GM21576 (cell line): Measurements from ENCODE around the gene COX6B2.
"Not testable (repeated sequence)": the region's sequence is repeated elsewhere in the genome, so short reads cannot be mapped to it uniquely, and the experiment has no call there.

ENCODE experiments used
- ATAC-seq: cut with Tn5 transposase; IDR thresholded peaks from one replicate; pipeline ENCODE4 v1.9.1; 2021; ENCODE audit warnings: mild to moderate bottlenecking, moderate library complexity; ENCODE audit not compliant: unreplicated experiment

The COX6B2 gene

DNA sequence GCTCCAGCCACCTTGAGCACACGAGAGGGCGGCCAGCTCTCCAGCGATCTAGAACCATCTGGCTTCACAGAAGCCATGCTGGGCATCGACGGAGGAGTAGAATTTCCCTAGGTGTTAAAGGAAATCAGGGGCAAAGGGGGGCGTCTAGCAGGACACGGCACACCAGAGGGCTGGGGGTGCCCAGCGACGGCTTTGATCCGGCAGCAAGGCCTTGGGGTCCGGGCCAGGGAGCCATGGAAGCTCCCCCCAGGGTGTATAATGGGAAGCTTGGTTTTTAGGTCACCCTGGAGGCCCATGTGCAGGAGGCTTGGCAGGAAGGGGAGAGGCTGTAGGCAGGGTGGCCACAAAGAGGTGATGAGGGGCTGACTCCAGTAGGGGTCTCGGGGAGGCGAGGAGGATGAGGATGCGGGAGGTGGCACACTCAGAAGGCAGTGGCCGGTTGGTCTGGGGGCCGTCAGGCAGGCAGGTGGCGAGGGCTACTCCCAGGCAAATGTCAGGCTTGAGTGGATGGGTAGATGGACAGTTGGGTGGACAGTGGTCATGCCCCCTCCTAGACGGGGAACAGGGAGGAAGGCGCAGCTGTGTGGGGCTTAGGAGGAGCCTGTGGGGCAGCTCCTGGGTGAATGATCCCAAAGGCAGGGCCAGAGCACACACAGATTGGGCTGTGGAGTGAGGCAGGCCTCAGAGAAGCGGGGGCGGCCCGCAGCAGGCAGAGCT, 9.3 kb downstream of the COX6B2 start:
- no peak for ATAC-seq

DNA sequence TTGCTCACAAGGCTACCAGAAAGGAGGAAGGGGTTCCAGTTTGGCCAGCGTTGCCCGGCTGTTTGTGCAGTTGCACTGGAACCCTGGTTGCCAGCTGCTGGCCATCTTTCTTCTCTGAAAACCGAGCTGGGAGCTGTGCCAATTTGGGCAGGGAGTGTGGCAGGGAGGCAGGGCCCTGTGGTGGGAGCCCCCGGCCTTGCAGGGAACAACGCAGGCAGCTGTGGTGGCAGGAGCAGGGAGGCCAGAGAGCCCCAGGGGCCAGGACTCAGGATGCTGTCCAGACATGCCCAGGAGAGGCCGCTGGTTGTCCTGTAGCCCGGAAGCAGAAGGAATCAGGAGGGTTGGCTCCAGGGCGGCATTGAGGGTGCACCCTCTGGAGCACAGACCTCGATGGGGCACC, 10.1 kb downstream of the COX6B2 start:
- ATAC-seq, result no peak

DNA sequence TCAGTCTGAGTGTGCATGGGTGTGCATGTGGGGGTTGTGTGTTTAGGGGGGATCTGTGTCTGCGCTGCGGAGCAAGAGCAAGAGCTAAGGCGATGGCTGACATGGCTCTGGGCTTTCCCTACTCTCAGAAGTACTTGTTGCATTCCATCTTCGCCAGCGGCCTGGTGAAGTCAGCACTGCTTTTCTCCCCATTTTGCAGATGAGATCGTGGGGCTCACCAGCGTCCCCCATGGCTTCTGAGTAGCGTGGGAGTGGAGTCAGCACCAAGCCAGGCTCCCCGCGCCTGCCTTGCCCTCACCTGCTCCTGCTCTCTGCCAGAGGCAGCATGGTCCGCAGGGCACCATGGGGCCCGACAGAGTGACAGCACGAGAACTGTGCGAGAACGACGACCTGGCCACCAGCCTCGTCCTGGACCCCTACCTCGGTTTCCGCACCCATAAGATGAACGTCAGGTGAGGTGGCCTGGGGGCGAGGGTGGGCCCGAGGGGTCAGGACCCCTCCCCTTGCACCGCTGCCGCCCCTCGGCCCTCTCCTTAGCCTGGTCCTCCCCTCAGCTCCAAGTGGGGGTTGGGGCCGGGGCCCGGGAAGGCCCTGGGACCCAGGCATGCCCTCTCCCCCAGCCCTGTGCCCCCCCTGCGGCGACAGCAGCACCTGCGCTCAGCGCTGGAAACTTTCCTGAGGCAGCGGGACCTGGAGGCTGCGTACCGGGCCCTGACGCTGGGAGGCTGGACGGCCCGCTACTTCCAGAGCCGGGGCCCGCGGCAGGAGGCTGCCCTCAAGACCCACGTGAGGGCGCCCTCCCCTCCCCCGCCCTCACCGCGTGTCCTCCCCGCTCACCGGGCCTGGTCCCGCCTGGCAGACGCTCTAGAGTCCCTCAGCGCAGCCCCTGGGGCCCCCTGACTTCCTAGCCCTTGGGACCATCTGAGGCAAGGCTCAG, 12.7 kb downstream of the COX6B2 start:
- no peak for ATAC-seq

DNA sequence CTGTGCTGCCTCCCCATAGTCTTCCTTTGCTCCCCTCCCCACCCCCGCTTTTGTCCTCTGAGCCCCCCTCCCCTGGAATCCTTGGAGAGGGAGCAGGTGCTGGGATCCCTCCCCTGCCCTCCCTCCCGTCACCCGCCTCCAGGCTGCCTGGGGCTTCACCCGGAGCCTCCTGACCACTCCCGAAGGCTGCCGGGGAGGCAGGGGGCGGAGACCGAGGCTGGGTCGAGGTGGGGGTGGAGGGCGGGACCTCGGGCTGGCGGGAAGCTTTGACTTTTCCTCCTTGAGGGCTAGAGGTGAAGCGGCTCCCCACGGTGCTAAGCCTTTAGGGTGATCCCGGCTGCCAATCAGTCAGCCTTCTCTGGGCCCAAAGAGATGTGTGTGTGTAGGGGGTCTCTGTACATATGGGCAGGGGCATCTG, 13.3 kb downstream of the COX6B2 start:
- no peak for ATAC-seq

DNA sequence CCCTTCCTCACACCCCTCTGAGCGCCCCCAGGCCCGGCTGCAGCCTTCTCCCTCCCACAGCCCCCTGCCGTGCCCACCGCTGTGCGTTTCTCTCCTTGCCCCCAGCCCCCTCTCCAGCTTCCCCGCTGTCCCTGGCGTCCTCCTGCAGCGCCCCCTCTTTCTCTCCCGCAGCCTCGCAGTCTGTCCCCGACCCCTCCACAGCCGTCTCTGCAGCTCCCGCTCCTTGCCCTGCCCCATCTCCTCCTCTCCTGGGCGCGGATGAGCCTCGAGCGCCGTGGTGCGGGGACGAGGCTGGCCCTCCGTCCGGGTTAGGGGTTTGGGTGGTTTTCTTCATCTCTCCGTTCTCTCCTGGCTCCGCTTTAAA, 13.8 kb downstream of the COX6B2 start:
- no peak for ATAC-seq

DNA sequence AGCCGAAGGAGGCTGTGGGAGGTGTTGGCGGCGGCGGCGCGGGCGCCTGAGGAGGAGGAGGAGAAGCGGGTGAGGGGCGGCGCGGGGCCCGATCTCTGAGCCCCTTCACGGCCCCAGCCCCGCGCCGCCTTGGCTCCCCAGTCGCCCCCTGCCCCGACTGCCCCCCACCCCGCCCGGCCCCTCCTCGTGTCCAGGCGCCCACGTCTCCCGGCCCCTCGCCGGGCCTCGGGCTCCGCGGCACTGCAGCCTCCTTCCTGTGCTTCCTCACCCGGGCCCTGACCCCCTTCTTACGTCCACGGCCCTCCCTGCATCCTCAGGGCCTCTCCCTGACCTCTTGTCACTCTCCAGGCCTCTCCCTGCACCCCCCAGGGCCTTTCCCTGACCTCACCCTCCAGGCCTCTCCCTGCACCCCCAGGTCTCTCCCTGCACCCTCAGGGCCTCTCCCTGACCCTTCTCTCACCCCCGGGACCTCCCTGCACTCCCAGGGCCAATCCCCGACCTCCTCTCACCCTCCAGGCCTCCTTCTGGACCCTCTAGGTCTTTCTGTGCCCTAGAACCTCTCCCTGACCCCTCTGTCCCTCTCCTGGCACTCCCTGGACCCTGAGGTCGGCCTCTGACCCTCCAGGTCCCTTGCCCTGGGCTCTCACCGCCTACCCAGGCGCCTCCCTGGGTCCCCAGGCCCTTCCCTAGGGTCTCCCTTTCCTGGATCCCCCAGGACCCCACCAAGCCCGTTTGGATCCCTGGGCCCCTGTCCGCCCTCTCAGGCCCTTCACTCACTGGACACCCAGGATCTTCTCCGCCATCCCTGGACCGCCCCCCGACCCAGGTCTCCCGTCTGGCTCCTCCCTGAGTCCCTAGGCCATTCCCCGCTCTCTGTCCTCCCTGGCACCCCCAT, 14.4 kb downstream of the COX6B2 start:
- ATAC-seq, result no peak

DNA sequence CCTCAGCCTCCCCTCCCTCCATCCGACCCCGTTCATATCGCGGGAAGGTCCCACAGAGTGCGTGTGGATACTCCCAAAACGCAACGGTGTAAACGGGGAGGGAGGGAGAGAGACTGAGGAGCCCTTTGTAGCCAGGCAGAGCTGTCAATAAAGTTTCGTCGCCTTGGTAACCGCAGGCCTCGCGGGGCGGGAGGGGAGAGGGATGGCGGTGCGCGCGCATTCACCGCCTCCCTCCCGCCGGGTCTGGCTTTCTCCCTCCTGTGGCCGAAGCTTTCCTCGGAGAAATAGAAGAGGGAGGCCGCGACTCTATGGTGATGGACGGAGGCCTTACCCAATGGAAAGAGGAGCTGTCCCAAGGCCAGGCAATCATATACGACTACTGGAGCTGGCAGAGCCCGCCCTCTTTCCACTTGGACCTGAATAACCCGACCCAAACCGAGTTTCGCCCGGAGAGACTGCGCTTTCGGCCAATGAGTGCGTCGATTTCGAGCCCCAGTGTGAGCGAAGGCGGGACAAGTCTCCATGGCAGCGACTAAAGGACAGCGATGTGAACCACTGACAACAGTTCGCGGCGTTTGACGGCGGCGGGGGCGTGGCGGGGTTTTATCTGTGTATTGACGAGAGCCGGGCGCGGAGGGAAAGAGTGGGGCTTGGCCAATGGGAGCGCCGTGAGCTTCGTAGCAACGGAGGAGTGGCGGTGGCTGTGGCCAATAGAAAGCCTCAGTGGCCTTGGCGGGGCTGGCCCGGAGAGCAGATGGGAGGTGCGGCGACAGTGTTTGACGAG, 15.2 kb downstream of the COX6B2 start, which contains the start of gene KMT5C:
TSS of gene KMT5C (plus strand) at position 772 of the 784 bp plus-strand sequence. CDS start 2,061 bp downstream, outside the sequence.
- ATAC-seq, result peak; percentile 78

DNA sequence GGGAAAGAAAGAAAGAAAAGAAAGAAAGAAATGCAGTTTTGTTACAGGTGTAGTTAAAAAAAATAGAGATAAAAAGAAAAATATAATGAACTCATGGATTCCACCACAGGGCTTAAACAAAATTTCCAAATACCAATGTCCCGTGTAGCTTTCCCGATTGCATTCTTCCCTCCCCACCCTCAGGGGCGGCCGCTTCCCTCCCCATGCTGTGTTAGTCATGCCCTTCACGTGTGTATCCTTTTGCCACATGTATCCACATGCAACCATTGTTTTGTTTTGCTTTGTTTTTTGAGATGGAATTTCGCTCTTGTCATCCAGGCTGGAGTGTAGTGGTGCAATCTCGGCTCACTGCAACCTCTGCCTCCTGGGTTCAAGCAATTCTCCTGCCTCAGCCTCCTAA, 18.4 kb downstream of the COX6B2 start:
- ATAC-seq, result no peak

DNA sequence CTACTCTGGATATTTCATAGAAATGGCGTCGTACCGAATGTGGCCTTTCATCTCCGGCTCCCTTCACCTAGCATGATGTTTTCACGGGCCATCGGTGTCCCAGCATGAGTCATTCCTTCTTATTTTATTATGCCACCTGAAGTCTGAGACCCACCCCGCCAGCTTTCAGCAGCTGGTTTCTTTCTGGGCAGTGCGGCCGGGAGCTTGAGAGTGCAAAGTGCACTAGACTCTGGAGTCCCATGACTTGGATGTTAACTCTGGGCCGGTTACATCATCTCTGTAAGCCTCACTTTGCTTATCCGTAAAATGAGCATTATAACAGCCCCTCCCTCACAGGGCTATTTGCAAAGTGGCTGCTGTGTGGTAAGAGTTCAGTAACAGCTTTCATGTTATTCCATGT, 20.6 kb downstream of the COX6B2 start:
- no peak for ATAC-seq

DNA sequence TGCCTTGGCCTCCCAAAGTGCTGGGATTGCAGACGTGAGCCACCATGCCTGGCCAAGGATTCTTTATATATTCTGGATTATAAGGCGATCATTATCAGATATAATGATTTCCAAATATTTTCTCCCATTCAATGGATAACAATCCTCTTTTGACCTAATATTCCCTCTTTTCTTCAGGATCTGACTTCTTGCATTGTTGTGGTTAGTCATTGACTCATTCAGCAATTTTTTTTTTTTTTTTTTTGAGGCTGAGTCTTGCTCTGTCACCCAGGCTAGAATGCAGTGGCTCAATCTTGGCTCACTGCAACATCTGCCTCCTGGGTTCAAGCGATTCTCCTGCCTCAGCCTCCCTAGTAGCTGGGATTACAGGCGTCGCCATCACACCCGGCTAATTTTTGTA, 24.7 kb downstream of the COX6B2 start:
- ATAC-seq, result not testable (repeated sequence)

DNA sequence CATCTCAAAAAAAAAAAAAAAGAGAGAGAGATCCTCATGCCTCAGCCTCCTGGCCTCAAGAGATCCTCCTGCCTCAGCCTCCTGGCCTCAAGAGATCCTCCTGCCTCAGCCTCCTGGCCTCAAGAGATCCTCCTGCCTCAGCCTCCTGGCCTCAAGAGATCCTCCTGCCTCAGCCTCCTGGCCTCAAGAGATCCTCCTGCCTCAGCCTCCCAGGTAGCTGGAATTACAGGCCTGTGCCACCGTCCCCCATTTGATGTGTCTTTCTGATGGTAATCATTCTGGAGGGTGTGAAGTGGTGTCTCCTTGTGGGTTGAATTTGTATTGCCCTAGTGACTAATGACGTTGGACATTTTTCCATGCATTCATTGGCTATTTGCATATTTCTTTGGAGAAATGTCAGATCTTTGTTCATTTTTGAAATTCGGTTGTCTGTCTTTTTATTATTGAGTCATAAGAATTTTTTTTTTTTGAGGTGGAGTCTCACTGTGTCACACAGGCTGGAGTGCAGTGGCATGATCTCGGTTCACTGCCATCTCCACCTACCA, 25.7 kb downstream of the COX6B2 start:
- ATAC-seq, result not testable (repeated sequence)

DNA sequence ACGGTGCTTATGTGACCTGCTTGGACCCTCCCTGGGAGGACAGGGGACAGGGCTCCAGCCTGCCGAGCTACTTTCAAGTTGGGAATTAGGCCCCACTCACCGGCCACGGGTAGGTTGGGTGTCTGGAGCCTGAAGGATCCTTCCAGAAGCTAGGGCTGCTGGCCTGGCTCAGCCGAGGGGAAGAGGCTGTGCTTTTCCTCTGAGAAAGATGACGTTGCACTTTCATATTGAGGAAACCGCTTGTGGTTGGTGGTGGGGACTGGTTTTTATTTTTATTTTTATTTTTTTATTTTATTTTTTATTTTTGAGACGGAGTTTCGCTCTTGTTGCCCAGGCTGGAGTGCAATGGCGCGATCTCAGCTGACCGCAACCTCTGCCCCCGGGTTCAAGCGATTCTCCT, 29.3 kb downstream of the COX6B2 start, which contains the start of gene TMEM150B:
TSS of gene TMEM150B (minus strand) at position 170 of the 400 bp plus-strand sequence. CDS start 4,305 bp downstream, outside the sequence.
- no peak for ATAC-seq

DNA sequence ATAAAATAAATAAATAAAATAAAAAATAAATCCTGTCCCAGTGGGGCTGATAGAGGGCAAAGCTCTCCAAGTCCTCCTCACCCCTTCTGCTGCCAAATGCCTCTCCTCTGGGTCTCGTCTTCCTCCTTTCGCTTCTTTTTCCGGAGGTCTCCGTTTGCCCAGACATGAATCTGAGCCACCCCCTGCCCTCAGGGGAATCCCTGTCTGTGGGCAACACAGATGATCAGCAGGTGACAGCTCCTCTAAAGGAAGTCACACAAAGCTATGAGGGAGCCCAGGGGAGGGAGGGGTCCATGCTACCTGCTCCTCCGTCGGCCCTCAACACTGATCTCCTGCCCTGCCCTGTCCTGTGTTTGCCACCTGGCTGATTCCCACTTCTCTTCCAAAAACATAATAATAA, 29.9 kb downstream of the COX6B2 start:
- ATAC-seq, result no peak

DNA sequence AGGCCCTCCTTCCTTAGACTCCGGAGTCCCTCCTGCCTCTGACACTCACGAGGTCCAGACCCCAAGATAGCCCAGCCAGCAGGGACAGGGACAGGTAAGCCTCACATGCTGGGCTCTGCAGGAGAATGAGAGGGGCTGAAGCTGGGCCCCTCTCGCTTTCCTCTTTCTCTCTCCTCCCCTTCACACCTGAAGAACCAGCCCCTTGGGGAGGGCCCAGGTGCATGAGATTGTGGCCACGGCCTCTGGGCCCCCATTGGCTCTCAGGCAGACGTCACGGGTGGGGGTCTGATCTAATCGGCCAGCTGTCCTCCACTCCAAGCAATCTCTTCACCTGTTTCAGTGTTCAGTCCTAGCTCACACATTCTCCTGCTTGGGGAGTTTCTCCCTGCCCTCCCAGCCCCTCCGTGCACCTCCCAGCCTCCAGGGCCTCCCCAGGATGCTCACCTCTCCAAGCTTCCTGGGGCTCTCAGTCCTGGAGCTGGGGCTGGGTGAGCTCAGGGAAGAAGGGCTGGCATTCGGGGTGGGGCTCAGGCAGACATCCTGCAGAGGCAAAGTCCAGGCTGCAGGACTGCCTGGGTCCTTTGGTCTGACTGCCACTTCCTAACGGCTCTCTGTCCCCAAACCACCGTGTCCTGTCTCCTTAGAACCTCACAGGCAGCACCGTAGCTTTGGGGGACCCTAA, 32.2 kb downstream of the COX6B2 start:
- no peak for ATAC-seq

DNA sequence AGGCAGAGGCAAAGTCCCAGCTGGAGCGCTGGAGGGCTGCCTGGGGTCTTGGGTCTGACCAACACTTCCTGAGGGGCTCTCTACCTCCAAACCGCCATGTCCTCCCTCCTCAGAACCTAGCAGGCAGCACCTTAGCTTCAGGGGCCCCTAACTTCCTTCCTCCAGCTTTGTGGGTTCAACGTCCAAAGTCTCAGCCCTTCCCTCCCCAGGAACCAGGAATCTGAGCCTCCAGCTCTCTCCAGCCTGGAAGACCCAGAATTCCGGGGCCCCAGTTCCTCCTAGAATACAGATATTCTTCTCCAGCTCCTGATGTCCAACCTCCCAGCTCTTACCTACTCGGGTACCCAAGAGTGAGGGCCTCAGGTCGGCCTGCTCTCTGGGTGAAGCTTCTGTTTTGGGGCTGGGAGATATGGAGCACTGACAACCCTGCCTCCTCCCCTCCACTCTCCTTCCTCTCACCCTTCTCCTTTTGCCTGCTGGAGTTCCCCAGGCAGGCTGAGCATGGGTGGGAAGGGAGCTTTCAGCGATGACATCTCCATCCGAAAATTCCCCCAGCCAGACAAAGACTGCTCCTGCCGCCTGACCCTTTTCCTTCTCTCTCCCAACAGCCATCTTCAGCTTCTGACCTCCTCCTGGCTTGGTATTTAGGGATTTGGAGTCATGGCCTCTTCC, 32.9 kb downstream of the COX6B2 start:
- ATAC-seq, result no peak

DNA sequence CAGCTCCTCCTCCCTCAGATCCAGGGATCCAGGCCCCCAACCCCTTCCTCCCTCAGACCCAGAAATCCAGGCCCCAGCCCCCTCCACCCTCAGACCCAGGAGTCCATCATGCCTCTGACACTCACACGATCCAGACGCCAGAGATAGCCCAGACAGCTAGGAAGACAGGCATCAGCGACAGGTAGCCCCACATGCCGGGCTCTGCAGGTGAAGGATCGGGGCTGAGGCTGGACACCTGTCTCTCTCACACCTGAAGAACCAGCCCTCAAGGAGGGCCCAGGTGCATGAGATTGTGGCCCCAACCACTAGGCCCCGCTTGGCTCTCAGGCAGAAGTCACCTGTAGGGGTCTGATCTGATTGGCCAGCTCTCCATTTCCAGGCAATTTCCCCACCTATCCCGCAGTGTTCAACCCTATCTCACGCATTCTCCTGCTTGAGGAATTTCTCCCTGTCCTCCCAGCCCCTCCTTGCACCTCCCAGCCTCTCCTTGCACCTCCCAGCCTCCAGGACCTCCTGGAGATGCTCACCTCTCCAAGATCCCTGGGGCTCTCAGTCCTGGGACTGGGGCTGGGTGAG, 33.6 kb downstream of the COX6B2 start:
- ATAC-seq, result no peak

DNA sequence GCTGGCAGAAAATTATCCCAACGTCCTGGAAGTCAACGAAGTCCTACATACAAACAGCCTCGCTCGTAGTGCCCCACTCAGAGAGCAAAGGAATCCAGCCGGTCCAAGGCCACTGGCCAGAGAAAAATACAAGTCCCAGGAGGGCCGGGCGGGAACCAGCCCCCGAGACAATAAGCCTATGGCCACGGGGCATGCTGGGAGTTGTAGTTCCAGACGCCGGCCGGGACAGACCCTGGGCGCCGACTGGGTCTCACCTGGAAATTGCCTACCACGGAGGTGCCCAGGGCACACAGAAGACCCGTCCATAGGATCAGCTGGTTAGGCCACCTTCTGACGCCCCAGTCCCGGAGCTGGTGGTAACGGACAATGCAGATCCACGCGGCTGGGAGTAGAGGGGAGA, 34.7 kb downstream of the COX6B2 start:
- ATAC-seq, result no peak

DNA sequence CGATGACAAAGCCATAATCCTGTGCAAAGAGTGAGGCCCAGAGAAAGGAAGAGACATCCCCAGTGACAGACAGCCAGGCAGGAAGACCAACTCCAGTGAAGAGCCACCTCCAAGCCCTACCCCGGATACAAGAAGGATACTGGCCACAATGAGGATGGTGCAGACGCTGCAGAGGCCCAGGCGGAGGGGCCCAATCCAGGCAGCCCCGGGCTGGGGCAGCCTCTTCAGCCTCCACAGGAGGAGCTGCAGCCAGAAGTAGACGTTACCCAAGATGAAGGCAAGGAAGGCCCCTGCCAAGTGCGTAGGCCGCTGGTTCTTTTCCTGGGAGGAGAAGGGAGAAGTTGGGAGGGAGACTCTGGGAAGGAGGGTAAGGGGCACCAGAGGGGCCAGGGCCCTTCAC, 37.9 kb downstream of the COX6B2 start:
- no peak for ATAC-seq
